H1 (cell line): ENCODE measurements around the gene FBXL14. TPM values are rescaled to one million over a fixed set of nuclear protein-coding genes. Genes with fewer than 3 reads are reported as not detected.

Experiments used
- CTCF ChIA-PET: fragments of 300-600 bp; sonication (Branson Sonifier 250); formaldehyde crosslinking; loops from one replicate; lab custom pipeline; 2021; ENCODE audit not compliant: partially characterized antibody; lab: Charles Lee
- POLR2A ChIA-PET: fragments of 300-600 bp; sonication (Branson Sonifier 250); formaldehyde crosslinking; loops from one replicate; lab custom pipeline; 2021; ENCODE audit warnings: inconsistent platforms; ENCODE audit not compliant: partially characterized antibody; lab: Charles Lee
- DNase-seq, 2 experiments: peaks; one replicate each; pipeline versions ENCODE4 v3.0.0 to v3.0.0-alpha.2; 2010 to 2022; ENCODE audit warnings: low spot score in 2 of 2, low read depth in 1 of 2, mixed read lengths in 1 of 2
- FAIRE-seq: peaks from 2 replicates; lab custom pipeline; 2011; peaks lifted over from hg19 to GRCh38; lab: Jason Lieb, UNC
- H2AFZ ChIP-seq: 2 replicates; pipeline ENCODE4 v1.8.1; 2012; ENCODE audit warnings: low read length, inconsistent platforms
- H2AK5ac ChIP-seq: 2 replicates; pipeline ENCODE4 v1.6.1; 2013; ENCODE audit warnings: low read depth, low read length
- H2BK120ac ChIP-seq: replicated peaks from 2 replicates; pipeline ENCODE3; 2013; ENCODE audit warnings: low read depth, low read length, inconsistent platforms
- H2BK12ac ChIP-seq: 2 replicates; pipeline ENCODE4 v1.6.1; 2013; ENCODE audit warnings: low read depth, low read length
- H2BK15ac ChIP-seq: 2 replicates; pipeline ENCODE4 v1.6.1; 2013; ENCODE audit warnings: low read length
- H2BK20ac ChIP-seq: 2 replicates; pipeline ENCODE4 v1.6.1; 2013; ENCODE audit warnings: low read length
- H2BK5ac ChIP-seq: 2 replicates; pipeline ENCODE4 v1.6.1; 2013; ENCODE audit warnings: low read depth, low read length
- H3K14ac ChIP-seq: 2 replicates; pipeline ENCODE4 v1.6.1; 2013; ENCODE audit warnings: inconsistent platforms; ENCODE audit not compliant: insufficient read length
- H3K18ac ChIP-seq: 2 replicates; pipeline ENCODE4 v1.6.1; 2013; ENCODE audit warnings: low read length; ENCODE audit errors: extremely low read depth
- H3K23ac ChIP-seq: 2 replicates; pipeline ENCODE4 v1.6.1; 2013; ENCODE audit warnings: inconsistent platforms; ENCODE audit not compliant: insufficient read length
- H3K23me2 ChIP-seq: 2 replicates; pipeline ENCODE4 v1.6.1; 2013; ENCODE audit warnings: low read depth, low read length
- H3K27ac ChIP-seq: 2 replicates; pipeline ENCODE4 v1.6.1; 2011; ENCODE audit warnings: low read depth, low read length, inconsistent platforms
- H3K27me3 ChIP-seq, 4 experiments: replicated peaks in 1 of 4; 1 replicate in 1 of 4; 2 replicates in 3 of 4; pipeline versions ENCODE4 v1.6.1 to v1.8.1; 2011 to 2013; ENCODE audit warnings: low read length in 3 of 4, mild to moderate bottlenecking in 3 of 4, inconsistent platforms in 2 of 4, mixed read lengths in 2 of 4, moderate library complexity in 1 of 4; ENCODE audit not compliant: control insufficient read depth in 3 of 4, insufficient read depth in 3 of 4; ENCODE audit errors: extremely low read depth in 1 of 4
- H3K36me3 ChIP-seq, 4 experiments: 2 replicates each; pipeline versions ENCODE4 v1.6.1 to v1.8.1; 2011 to 2013; ENCODE audit warnings: mild to moderate bottlenecking in 4 of 4, low read length in 3 of 4, moderate library complexity in 2 of 4, control low read depth in 1 of 4, inconsistent platforms in 1 of 4; ENCODE audit not compliant: insufficient read depth in 4 of 4, control insufficient read depth in 2 of 4
- H3K4ac ChIP-seq: replicated peaks from 2 replicates; pipeline ENCODE3; 2013; ENCODE audit warnings: low read length, low read depth, mixed read lengths, inconsistent platforms; ENCODE audit not compliant: insufficient read length
- H3K4me1 ChIP-seq, 4 experiments: replicated peaks in 1 of 4; 1 replicate in 1 of 4; 2 replicates in 3 of 4; pipeline versions ENCODE4 v1.6.1 to v1.8.1; 2011 to 2013; ENCODE audit warnings: low read length in 3 of 4, inconsistent platforms in 2 of 4, mixed read lengths in 1 of 4; ENCODE audit not compliant: insufficient read depth in 4 of 4, control insufficient read depth in 3 of 4
- H3K4me2 ChIP-seq, 2 experiments: 2 replicates each; pipeline versions ENCODE4 v1.6.1 to v1.8.1; 2011 to 2013; ENCODE audit warnings: low read depth in 2 of 2, low read length in 2 of 2, control low read depth in 1 of 2, inconsistent platforms in 1 of 2, mild to moderate bottlenecking in 1 of 2; ENCODE audit not compliant: insufficient read depth in 1 of 2
- H3K4me3 ChIP-seq, 4 experiments: fragments of 200-600, 300-600 bp in 1 of 4; sonication (generic), shearing (Covaris generic), sonication (Bioruptor Twin) in 1 of 4; 2 replicates each; pipeline versions ENCODE4 v1.5.1 to v1.8.1; 2011 to 2016; ENCODE audit warnings: low read length in 4 of 4, low read depth in 3 of 4, control low read depth in 2 of 4, inconsistent platforms in 2 of 4, mild to moderate bottlenecking in 2 of 4, mixed read lengths in 1 of 4, moderate library complexity in 1 of 4; ENCODE audit not compliant: insufficient read depth in 2 of 4; ENCODE audit errors: extremely low read depth in 1 of 4
- H3K56ac ChIP-seq: replicated peaks from 2 replicates; pipeline ENCODE3; 2013; ENCODE audit warnings: low read depth, mild to moderate bottlenecking, mixed read lengths, low read length, inconsistent platforms; ENCODE audit not compliant: insufficient read length
- H3K79me1 ChIP-seq: 2 replicates; pipeline ENCODE4 v1.6.1; 2013; ENCODE audit warnings: low read depth, low read length, control low read depth
- H3K79me2 ChIP-seq, 2 experiments: 2 replicates each; pipeline versions ENCODE4 v1.6.1 to v1.8.1; 2012 to 2013; ENCODE audit warnings: low read length in 2 of 2, mild to moderate bottlenecking in 2 of 2, inconsistent platforms in 1 of 2; ENCODE audit not compliant: insufficient read depth in 2 of 2, control insufficient read depth in 1 of 2
- H3K9ac ChIP-seq, 4 experiments: replicated peaks in 1 of 4; 1 replicate in 1 of 4; 2 replicates in 3 of 4; pipeline versions ENCODE4 v1.6.1 to v1.8.1; 2011 to 2013; ENCODE audit warnings: low read depth in 3 of 4, low read length in 3 of 4, control low read depth in 2 of 4, mild to moderate bottlenecking in 2 of 4, moderate library complexity in 2 of 4, inconsistent platforms in 1 of 4; ENCODE audit errors: extremely low read depth in 1 of 4
- H3K9me3 ChIP-seq, 2 experiments: 2 replicates each; pipeline versions ENCODE4 v1.6.1 to v1.8.1; 2012 to 2013; ENCODE audit warnings: mild to moderate bottlenecking in 2 of 2, moderate library complexity in 2 of 2, control low read depth in 1 of 2, inconsistent platforms in 1 of 2, low read depth in 1 of 2, low read length in 1 of 2, mixed read lengths in 1 of 2; ENCODE audit not compliant: insufficient read depth in 2 of 2
- H4K20me1 ChIP-seq, 2 experiments: replicated peaks in 1 of 2; 2 replicates each; pipeline versions ENCODE3 to v1.8.1; 2011 to 2013; ENCODE audit warnings: inconsistent platforms in 2 of 2, low read length in 2 of 2, mild to moderate bottlenecking in 1 of 2; ENCODE audit not compliant: insufficient read depth in 2 of 2, control insufficient read depth in 1 of 2
- H4K5ac ChIP-seq: 2 replicates; pipeline ENCODE4 v1.6.1; 2013; ENCODE audit warnings: low read length, low read depth, mixed read lengths, inconsistent platforms; ENCODE audit not compliant: insufficient read length
- H4K8ac ChIP-seq: 2 replicates; pipeline ENCODE4 v1.8.0; 2013; ENCODE audit warnings: mild to moderate bottlenecking, moderate library complexity, low read length, inconsistent platforms; ENCODE audit not compliant: insufficient read depth; ENCODE audit errors: extremely low read depth
- H4K91ac ChIP-seq: replicated peaks from 2 replicates; pipeline ENCODE3; 2013; ENCODE audit warnings: low read length, mixed read lengths, inconsistent platforms; ENCODE audit not compliant: insufficient read length
- GABPA ChIP-seq: IDR thresholded peaks from 2 replicates; pipeline ENCODE4 v1.6.1; 2011; ENCODE audit warnings: mild to moderate bottlenecking, low read length, moderate library complexity, borderline replicate concordance; ENCODE audit not compliant: insufficient read depth
- JUN ChIP-seq: IDR thresholded peaks from 2 replicates; pipeline ENCODE4 v1.6.1; 2011; ENCODE audit warnings: low read depth, mild to moderate bottlenecking, improper control_type of control experiment, low read length
- KDM1A ChIP-seq: fragments of 200-600, 300-600 bp; sonication (generic); IDR thresholded peaks from 2 replicates; pipeline ENCODE4 v1.7.1; 2016; ENCODE audit warnings: mild to moderate bottlenecking, low read length, borderline replicate concordance
- RBBP5 ChIP-seq: IDR thresholded peaks from 2 replicates; pipeline ENCODE4 v1.7.1; 2012; ENCODE audit warnings: low read depth, mild to moderate bottlenecking, inconsistent platforms, low read length, moderate library complexity, borderline replicate concordance
- SP1 ChIP-seq: IDR thresholded peaks from 2 replicates; pipeline ENCODE4 v1.6.1; 2011; ENCODE audit warnings: low read depth, low read length
- WGBS, 2 experiments: shearing (Covaris generic) in 1 of 2; methylation state at CpG; one replicate each; pipeline versions ENCODE4 v1.1.6 to v1.1.7; 2013 to 2015; ENCODE audit warnings: low lambda C conversion rate in 2 of 2, mixed read lengths in 2 of 2, inconsistent platforms in 1 of 2, low coverage in 1 of 2, missing lambda C conversion rate in 1 of 2; ENCODE audit not compliant: insufficient replicate concordance in 2 of 2, insufficient coverage in 1 of 2, insufficient read length in 1 of 2; ENCODE audit errors: extremely low coverage in 1 of 2, missing lambda C conversion rate in 1 of 2; 5-methylcytosine and 5-hydroxymethylcytosine counted together
- polyA plus RNA-seq, 7 experiments: library from polyadenylated mRNA; depleted of rRNA in 3 of 7; stranded (reverse) in 5 of 7; unstranded in 2 of 7; fragments of >200 nt in 5 of 7; fragments of 200-250 nt in 2 of 7; gene quantifications; 1 replicate in 5 of 7; 2 replicates in 1 of 7; 4 replicates in 1 of 7; pipeline versions ENCODE4 v1.2.1 to v1.2.3, GENCODE V29; 2011 to 2013; ENCODE audit warnings: missing spikeins in 2 of 7, mixed read lengths in 2 of 7
- total RNA-seq: library from RNA; stranded (reverse); fragmentation: NEBNext Ultra II Directional; extraction: Animal tissue kit (Norgen Biotek cat#: 25700); gene quantifications from 2 replicates; pipeline ENCODE4 v1.2.1, GENCODE V29; 2021
- TF ChIP-seq, protein P1 (sequence below): IDR thresholded peaks from 2 replicates; pipeline ENCODE4 v1.6.1; 2011; ENCODE audit warnings: low read depth, mild to moderate bottlenecking, low read length; ENCODE audit not compliant: insufficient read depth

FBXL14 gene
- total and polyA plus RNA-seq, 2 of the 8 experiments (the other 6 are each of a cell fraction or from before 2014, with no cell fraction given): 5.5 to 9.6 TPM

DNA sequence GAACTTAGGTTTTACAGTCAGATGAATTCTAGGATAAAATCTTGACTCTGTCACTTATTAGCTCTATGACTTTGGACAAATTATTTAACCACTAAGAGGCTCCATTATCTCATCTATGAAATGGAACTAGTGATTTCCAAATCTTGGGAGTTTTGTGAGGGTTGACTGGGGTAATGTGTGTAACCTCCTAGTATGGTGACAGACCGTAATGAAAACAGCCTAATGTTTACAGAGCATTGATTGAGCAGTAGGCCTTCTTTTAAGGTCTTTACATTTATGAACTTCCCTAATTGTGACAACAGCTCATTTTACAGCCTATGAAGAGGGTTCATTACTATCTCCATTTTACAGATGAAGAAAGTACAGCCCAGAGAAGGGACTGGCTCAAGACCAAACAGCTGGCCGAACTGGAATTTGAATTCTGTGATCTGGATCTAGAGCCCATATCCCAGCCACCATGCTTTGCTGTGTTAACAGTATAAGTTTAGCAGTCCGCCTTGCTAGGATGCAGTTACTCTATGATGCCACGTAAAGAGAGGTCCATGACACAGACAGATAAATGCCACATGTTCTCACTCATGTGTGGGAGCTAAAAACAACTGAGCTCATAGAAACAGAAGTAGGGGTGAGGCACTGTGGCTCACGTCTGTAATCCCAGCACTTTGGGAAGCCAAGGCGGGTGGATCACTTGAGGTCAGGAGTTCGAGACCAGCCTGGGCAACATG, 9.1 kb upstream of the FBXL14 start:
- H2BK15ac ChIP-seq: no peak overlapping the region
- H2BK120ac ChIP-seq: no peak overlapping the region
- no peak overlapping the region for H2BK5ac ChIP-seq
- DNase-seq (no peak), FAIRE-seq (no peak)
- no peak overlapping the region for H4K8ac ChIP-seq
- peaks cover 0 to 6% of the 10 kb centered on the region in 2 experiments for H4K20me1 ChIP-seq
- H2AK5ac ChIP-seq: no peak overlapping the region
- H3K9ac ChIP-seq: no peak overlapping the region
- H3K14ac ChIP-seq: no peak overlapping the region
- peaks cover 0 to 7% (median 2%) of the 10 kb centered on the region in 4 experiments; a peak in 5 of 7 replicates for H3K4me1 ChIP-seq
- H3K18ac ChIP-seq: no peak overlapping the region
- H3K79me1 ChIP-seq: no peaks in the 10 kb centered on the region
- H3K27ac ChIP-seq: no peak overlapping the region
- H2BK12ac ChIP-seq: no peak overlapping the region
- no peak for TF ChIP-seq GABPA
- no peak for TF ChIP-seq KDM1A
- TF ChIP-seq, protein P1, sequence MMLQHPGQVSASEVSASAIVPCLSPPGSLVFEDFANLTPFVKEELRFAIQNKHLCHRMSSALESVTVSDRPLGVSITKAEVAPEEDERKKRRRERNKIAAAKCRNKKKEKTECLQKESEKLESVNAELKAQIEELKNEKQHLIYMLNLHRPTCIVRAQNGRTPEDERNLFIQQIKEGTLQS: no peak
- no peak for TF ChIP-seq JUN
- TF ChIP-seq RBBP5: no peak
- no peak for TF ChIP-seq SP1
- no peak overlapping the region for H3K4me2 ChIP-seq
- H4K5ac ChIP-seq: no peak overlapping the region
- no peaks in the 10 kb centered on the region for H3K9me3 ChIP-seq
- no peak overlapping the region for H3K23ac ChIP-seq
- H3K23me2 ChIP-seq: peaks cover 9% of the 10 kb centered on the region
- H4K91ac ChIP-seq: no peak overlapping the region
- WGBS, 2 experiments: 88% methylated on average over 7 of the region's 7 CpGs; no CpG with 5 or more reads in 1 of the 2 experiments
- H2AFZ ChIP-seq: no peak overlapping the region
- no peak overlapping the region for H2BK20ac ChIP-seq
- H3K4me3 ChIP-seq: no peak overlapping the region
- CTCF ChIA-PET: interaction anchor here (0.6 to 2.8 kb wide), 11 partner anchors 10 to 989 kb away, joined by 3 to 10 read pairs (median 4); no protein-coding TSS in a partner anchor
- H3K79me2 ChIP-seq: no peaks in the 10 kb centered on the region
- H3K27me3 ChIP-seq: peaks cover 0 to 17% (median 15%) of the 10 kb centered on the region in 4 experiments; a peak in 5 of 7 replicates
- POLR2A ChIA-PET: interaction anchor here (0.6 to 1.2 kb wide), 4 partner anchors 26 to 161 kb away, joined by 3 to 4 read pairs (median 3); partner anchors contain the start of gene WNT5B
- H3K36me3 ChIP-seq: no peaks in the 10 kb centered on the region
- H3K4ac ChIP-seq: no peak overlapping the region
- no peak overlapping the region for H3K56ac ChIP-seq
